HCT116 (cell line): ENCODE data around the gene MRPL36. TPM values are rescaled to one million over a fixed set of nuclear protein-coding genes. Genes with fewer than 3 reads are reported as not detected.

Experiments
- ATAC-seq: fragments of 200-7000 bp; cut with Tn5 transposase; 2 replicates; pipeline ENCODE4 v1.9.1; 2020; ENCODE audit warnings: mild to moderate bottlenecking, moderate library complexity
- BruUV-seq: library from RNA; stranded (reverse); fragments of 400-500 nt; replicated peaks from 2 replicates; lab custom pipeline; 2021; lab: Mats Ljungman, UMichigan
- CTCF ChIA-PET: fragments of 300-600 bp; sonication (Branson Sonifier 250); formaldehyde crosslinking; loops from one replicate; lab custom pipeline; 2021; ENCODE audit warnings: antibody characterized with exemption; lab: Charles Lee
- POLR2A ChIA-PET: fragments of 300-600, 350-600 bp; sonication (Branson Sonifier 250); formaldehyde crosslinking; loops from one replicate; lab custom pipeline; 2021; ENCODE audit warnings: antibody characterized with exemption; lab: Charles Lee
- RAD21 ChIA-PET, 2 experiments: fragments of 300-600 bp; sonication (Branson Sonifier 250); formaldehyde crosslinking; loops; one replicate each; lab custom pipeline; 2023; ENCODE audit warnings: low total read pairs in 2 of 2; ENCODE audit not compliant: uncharacterized antibody in 2 of 2, unreplicated experiment in 2 of 2, low non-redundant PET in 1 of 2; lab: Charles Lee
- DNase-seq: peaks from one replicate; pipeline ENCODE4 v3.0.0-alpha.2; 2010; ENCODE audit warnings: low read depth, low spot score
- H2AFZ ChIP-seq: fragments of 200-600 bp; shearing (Covaris generic), sonication (generic); 2 replicates; pipeline ENCODE4 v1.6.1; 2017; ENCODE audit warnings: low read depth, mixed run types, mixed read lengths, antibody characterized with exemption, low read length; ENCODE audit not compliant: poor library complexity, severe bottlenecking
- H3K27ac ChIP-seq: 2 replicates; pipeline ENCODE4 v1.5.1; 2012; ENCODE audit warnings: low read depth, low read length
- H3K27me3 ChIP-seq: fragments of 200-600 bp; sonication (generic); 2 replicates; pipeline ENCODE4 v1.6.1; 2016; ENCODE audit warnings: mixed run types, low read length, mixed read lengths; ENCODE audit not compliant: insufficient read depth
- H3K36me3 ChIP-seq, 2 experiments: fragments of 200-500 bp in 1 of 2; fragments of 200-600 bp in 1 of 2; sonication (Bioruptor generic) in 1 of 2; sonication (generic) in 1 of 2; 2 replicates each; pipeline versions ENCODE4 v1.5.1 to v1.6.1; 2014 to 2016; ENCODE audit warnings: low read length in 2 of 2, inconsistent platforms in 1 of 2, mixed read lengths in 1 of 2, mixed run types in 1 of 2; ENCODE audit not compliant: insufficient read depth in 2 of 2, control insufficient read depth in 1 of 2
- H3K4me1 ChIP-seq, 2 experiments: fragments of 200-600 bp in 1 of 2; sonication (generic) in 1 of 2; 2 replicates each; pipeline versions ENCODE4 v1.5.1 to v1.6.1; 2012 to 2017; ENCODE audit warnings: low read length in 2 of 2, inconsistent platforms in 1 of 2, mild to moderate bottlenecking in 1 of 2, mixed read lengths in 1 of 2, mixed run types in 1 of 2, moderate library complexity in 1 of 2; ENCODE audit not compliant: insufficient read depth in 2 of 2, control insufficient read depth in 1 of 2
- H3K4me2 ChIP-seq: fragments of 200-600 bp; sonication (generic); 2 replicates; pipeline ENCODE4 v1.6.1; 2017; ENCODE audit warnings: mixed run types, low read length, mixed read lengths
- H3K4me3 ChIP-seq, 2 experiments: fragments of 200-600 bp in 1 of 2; sonication (generic) in 1 of 2; replicated peaks in 1 of 2; 2 replicates each; pipeline ENCODE4 v1.5.1; 2011 to 2016; ENCODE audit warnings: low read length in 2 of 2, control low read depth in 1 of 2, low read depth in 1 of 2, mild to moderate bottlenecking in 1 of 2, mixed read lengths in 1 of 2, mixed run types in 1 of 2
- H3K79me2 ChIP-seq: fragments of 200-600 bp; sonication (generic); 2 replicates; pipeline ENCODE4 v1.6.1; 2017; ENCODE audit warnings: mild to moderate bottlenecking, mixed run types, low read length, moderate library complexity, mixed read lengths; ENCODE audit not compliant: insufficient read depth
- H3K9ac ChIP-seq: fragments of 200-600 bp; sonication (generic); 2 replicates; pipeline ENCODE4 v1.6.1; 2016; ENCODE audit warnings: low read length, mixed read lengths
- H3K9me2 ChIP-seq: fragments of 200-600 bp; sonication (generic), shearing (Covaris generic); 2 replicates; pipeline ENCODE4 v1.6.1; 2017; ENCODE audit warnings: mixed run types, mild to moderate bottlenecking, moderate library complexity; ENCODE audit not compliant: insufficient read depth
- H3K9me3 ChIP-seq, 2 experiments: fragments of 200-500 bp in 1 of 2; fragments of 200-600 bp in 1 of 2; sonication (Bioruptor generic) in 1 of 2; sonication (generic) in 1 of 2; 2 replicates each; pipeline ENCODE4 v1.6.1; 2014 to 2017; ENCODE audit warnings: low read length in 2 of 2, mixed read lengths in 2 of 2, inconsistent platforms in 1 of 2, low read depth in 1 of 2, mild to moderate bottlenecking in 1 of 2, mixed run types in 1 of 2, moderate library complexity in 1 of 2; ENCODE audit not compliant: control insufficient read depth in 1 of 2, insufficient read depth in 1 of 2
- H4K20me1 ChIP-seq: fragments of 200-600 bp; sonication (generic), shearing (Covaris generic); 2 replicates; pipeline ENCODE4 v1.6.1; 2017; ENCODE audit warnings: mixed run types, mild to moderate bottlenecking, moderate library complexity; ENCODE audit not compliant: insufficient read depth
- ATF3 ChIP-seq: IDR thresholded peaks from 2 replicates; pipeline ENCODE4 v1.6.1; 2012
- CEBPB ChIP-seq: IDR thresholded peaks from 2 replicates; pipeline ENCODE4 v1.6.1; 2012; ENCODE audit warnings: low read depth
- CTCF ChIP-seq, 3 experiments: fragments of 200-600 bp in 1 of 3; sonication (generic) in 1 of 3; IDR thresholded peaks in 2 of 3; conservative IDR thresholded peaks in 1 of 3; 2 replicates each; pipeline ENCODE4 v1.5.1; 2012 to 2017; ENCODE audit warnings: low read depth in 2 of 3, low read length in 2 of 3, antibody characterized with exemption in 1 of 3, borderline replicate concordance in 1 of 3, control low read depth in 1 of 3, mild to moderate bottlenecking in 1 of 3, mixed read lengths in 1 of 3, mixed run types in 1 of 3, moderate library complexity in 1 of 3; ENCODE audit not compliant: insufficient read depth in 1 of 3
- EZH2 ChIP-seq: fragments of 200-600 bp; sonication (generic); IDR thresholded peaks from 2 replicates; pipeline ENCODE4 v1.6.1; 2017; ENCODE audit warnings: antibody characterized with exemption, mixed run types
- JUND ChIP-seq: IDR thresholded peaks from 2 replicates; pipeline ENCODE4 v1.6.1; 2012
- SRF ChIP-seq: IDR thresholded peaks from 2 replicates; pipeline ENCODE4 v1.6.1; 2012; ENCODE audit warnings: low read depth
- ZBTB33 ChIP-seq: IDR thresholded peaks from 2 replicates; pipeline ENCODE4 v1.6.1; 2011; ENCODE audit warnings: mild to moderate bottlenecking, low read length, moderate library complexity; ENCODE audit not compliant: insufficient replicate concordance; ENCODE audit errors: extremely low read depth
- intact Hi-C: fragments of 100-400 bp; cut with micrococcal nuclease; formaldehyde crosslinking; loops from 2 replicates; pipeline ENCODE4 v1.10.0; 2022
- total RNA-seq: library from RNA; stranded (reverse); gene quantifications from one replicate; pipeline ENCODE4 v1.2.1, GENCODE V29; 2021; ENCODE audit not compliant: unreplicated experiment

The MRPL36 gene
- total RNA-seq, 1 experiment from 2014 or later, result 71.9 TPM

GRCh38 chr5:1806199-1806598, 6.6 kb upstream of the MRPL36 start:
- intact Hi-C loops, result loop anchor here (10.0 kb wide), 1 partner anchor 129 kb away; no protein-coding TSS in a partner anchor
- H3K27me3 ChIP-seq, result no peaks in the 10 kb centered on the region
- no peaks in the 10 kb centered on the region for H3K9me3 ChIP-seq
- H3K27ac ChIP-seq, result no peak overlapping the region
- ChIA-PET RAD21 (no interaction called here), POLR2A (no interaction called here), CTCF (no interaction called here)
- peaks cover 0 to 8% of the 10 kb centered on the region in 2 experiments; a peak in 1 of 4 replicates for H3K4me1 ChIP-seq
- no peak overlapping the region for H3K4me3 ChIP-seq
- no peak overlapping the region for H3K9ac ChIP-seq
- no peak overlapping the region for H3K4me2 ChIP-seq
- DNase-seq (no peak), ATAC-seq (no peak)
- TF ChIP-seq CTCF (IDR thresholded peaks at IDR 0.05 in 2 of 3, conservative IDR thresholded peaks at IDR 0.05 in 1 of 3; ENCODE audit: borderline replicate concordance in 1 of 3, insufficient read depth in 1 of 3, low read depth in 2 of 3, low read length in 2 of 3) (no peak), JUND (no peak), CEBPB (no peak), EZH2 (no peak), ATF3 (no peak)
- H4K20me1 ChIP-seq, result no peaks in the 10 kb centered on the region
- no peaks in the 10 kb centered on the region for H3K9me2 ChIP-seq
- no TSS peak for BruUV-seq
- peaks cover 100% of the 10 kb centered on the region for H3K79me2 ChIP-seq
- no peak overlapping the region for H2AFZ ChIP-seq
- peaks cover 57 to 82% of the 10 kb centered on the region in 2 experiments for H3K36me3 ChIP-seq

GRCh38 chr5:1805736-1806135, 6.1 kb upstream of the MRPL36 start:
- Histone ChIP-seq H3K36me3 (peaks cover 54 to 78% of the 10 kb centered on the region in 2 experiments), H3K27me3 (no peaks in the 10 kb centered on the region), H3K9me3 (no peaks in the 10 kb centered on the region), H3K9ac (no peak overlapping the region), H3K4me2 (no peak overlapping the region), H2AFZ (no peak overlapping the region), H3K79me2 (peaks cover 97% of the 10 kb centered on the region), H3K9me2 (no peaks in the 10 kb centered on the region), H3K4me3 (no peak overlapping the region)
- ChIA-PET POLR2A (no interaction called here), RAD21 (no interaction called here), CTCF (no interaction called here)
- no peak for ATAC-seq
- DNase-seq, result no peak
- intact Hi-C loops, result loop anchor here (10.0 kb wide), 1 partner anchor 129 kb away; no protein-coding TSS in a partner anchor
- no TSS peak for BruUV-seq
- TF ChIP-seq ATF3 (no peak), SRF (no peak), ZBTB33 (no peak)
- TF ChIP-seq, all 23 proteins: peak for 0
- Histone ChIP-seq H4K20me1 (no peaks in the 10 kb centered on the region), H3K4me1 (peaks cover 0 to 8% of the 10 kb centered on the region in 2 experiments; a peak in 1 of 4 replicates), H3K27ac (no peak overlapping the region)
